ENCODE results near the gene TASOR. TPM values are rescaled to one million over a fixed set of nuclear protein-coding genes. Genes with fewer than 3 reads are reported as not detected.

The TASOR gene
- total and polyA plus RNA-seq, 4 donors = 20.1 to 124 (median 34.1) TPM

DNA sequence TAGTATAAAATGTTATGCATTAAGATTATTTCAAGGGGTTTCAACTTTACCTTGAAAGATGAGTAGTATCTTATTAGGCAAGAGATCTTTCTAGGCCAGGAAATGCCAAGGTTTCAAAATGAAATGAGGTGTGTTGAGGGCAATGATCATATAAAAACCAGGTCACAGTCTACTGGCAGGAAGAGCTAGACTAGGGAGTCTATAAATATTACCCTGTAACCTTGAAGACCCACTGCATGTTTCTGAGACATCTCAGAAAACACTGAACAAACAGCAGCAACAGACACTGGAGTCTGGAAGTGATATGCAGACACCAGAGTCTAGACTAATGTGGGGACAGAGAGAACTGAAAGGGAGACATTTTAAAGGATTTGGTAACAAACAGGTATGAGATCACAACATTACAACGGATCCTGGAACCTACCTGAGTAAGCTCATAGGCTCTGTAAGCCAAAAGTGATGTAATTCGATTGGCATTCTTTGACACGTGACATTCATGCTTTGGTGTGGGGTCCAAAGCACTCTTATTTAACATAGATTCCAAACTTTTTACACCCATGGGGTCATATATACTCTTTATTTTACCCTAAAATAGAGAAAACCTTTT lies 15.0 kb downstream of the TASOR start:
- ATAC-seq (ENCODE audit: insufficient read depth, low FRiP score) (no peak), DNase-seq (no peak)
- Histone ChIP-seq H3K27ac (ENCODE audit: low read depth in 1 of 2, low read length in 1 of 2) (no peak overlapping the region), H3K36me3 (ENCODE audit: control insufficient read depth in 4 of 4, insufficient read depth in 4 of 4, low read length in 4 of 4) (peaks cover 16 to 37% (median 19%) of the 10 kb centered on the region in 4 donors), H3K4me3 (no peak overlapping the region), H3K9ac (ENCODE audit: insufficient read depth in 1 of 2, low read length in 2 of 2) (no peak overlapping the region), H3K4me1 (ENCODE audit: control insufficient read depth in 5 of 5, insufficient read depth in 5 of 5, low read length in 5 of 5) (peaks cover 0 to 3% (median 0%) of the 10 kb centered on the region in 5 donors), H3K27me3 (ENCODE audit: control insufficient read depth in 3 of 3, insufficient read depth in 3 of 3, low read length in 2 of 3) (no peaks in the 10 kb centered on the region), H3K9me3 (ENCODE audit: control insufficient read depth in 4 of 4, insufficient read depth in 3 of 4, low read length in 3 of 4) (no peaks in the 10 kb centered on the region)
- WGBS, 2 donors = 84 to 89% methylated on average over 3 of the region's 3 CpGs
- TF ChIP-seq, protein P1, sequence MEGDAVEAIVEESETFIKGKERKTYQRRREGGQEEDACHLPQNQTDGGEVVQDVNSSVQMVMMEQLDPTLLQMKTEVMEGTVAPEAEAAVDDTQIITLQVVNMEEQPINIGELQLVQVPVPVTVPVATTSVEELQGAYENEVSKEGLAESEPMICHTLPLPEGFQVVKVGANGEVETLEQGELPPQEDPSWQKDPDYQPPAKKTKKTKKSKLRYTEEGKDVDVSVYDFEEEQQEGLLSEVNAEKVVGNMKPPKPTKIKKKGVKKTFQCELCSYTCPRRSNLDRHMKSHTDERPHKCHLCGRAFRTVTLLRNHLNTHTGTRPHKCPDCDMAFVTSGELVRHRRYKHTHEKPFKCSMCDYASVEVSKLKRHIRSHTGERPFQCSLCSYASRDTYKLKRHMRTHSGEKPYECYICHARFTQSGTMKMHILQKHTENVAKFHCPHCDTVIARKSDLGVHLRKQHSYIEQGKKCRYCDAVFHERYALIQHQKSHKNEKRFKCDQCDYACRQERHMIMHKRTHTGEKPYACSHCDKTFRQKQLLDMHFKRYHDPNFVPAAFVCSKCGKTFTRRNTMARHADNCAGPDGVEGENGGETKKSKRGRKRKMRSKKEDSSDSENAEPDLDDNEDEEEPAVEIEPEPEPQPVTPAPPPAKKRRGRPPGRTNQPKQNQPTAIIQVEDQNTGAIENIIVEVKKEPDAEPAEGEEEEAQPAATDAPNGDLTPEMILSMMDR (IDR thresholded peaks at IDR 0.05; ENCODE audit: control extremely low read depth, extremely low read depth) = no peak

DNA sequence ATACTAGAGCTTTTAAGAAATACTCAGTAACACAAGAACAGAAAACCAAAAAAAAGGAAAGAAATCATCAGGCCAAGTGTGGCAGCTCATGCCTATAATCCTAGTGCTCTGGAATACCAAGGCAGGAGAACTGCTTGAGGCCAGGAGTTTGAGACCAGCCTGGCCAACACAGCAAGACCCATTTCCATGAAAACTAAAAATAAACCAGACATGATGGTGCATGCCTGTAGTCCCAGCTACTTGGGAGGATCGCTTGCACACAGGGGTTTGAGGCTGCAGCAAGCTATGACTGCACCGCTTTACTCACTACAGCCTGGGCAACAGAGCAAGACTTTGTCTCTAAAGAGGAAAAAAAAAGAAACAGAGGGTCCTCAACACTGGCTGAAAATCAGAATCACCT lies 18.2 kb downstream of the TASOR start:
- DNase-seq (no peak), ATAC-seq (ENCODE audit: insufficient read depth, low FRiP score) (no peak)
- H3K9ac ChIP-seq (ENCODE audit: insufficient read depth in 1 of 2, low read length in 2 of 2) = no peak overlapping the region
- H3K27me3 ChIP-seq (ENCODE audit: control insufficient read depth in 3 of 3, insufficient read depth in 3 of 3, low read length in 2 of 3) = no peaks in the 10 kb centered on the region
- H3K36me3 ChIP-seq (ENCODE audit: control insufficient read depth in 4 of 4, insufficient read depth in 4 of 4, low read length in 4 of 4) = peaks cover 21 to 46% (median 23%) of the 10 kb centered on the region in 4 donors
- no peak overlapping the region for H3K4me3 ChIP-seq
- TF ChIP-seq, protein P1 (IDR thresholded peaks at IDR 0.05; ENCODE audit: control extremely low read depth, extremely low read depth) = no peak
- H3K4me1 ChIP-seq (ENCODE audit: control insufficient read depth in 5 of 5, insufficient read depth in 5 of 5, low read length in 5 of 5) = peaks cover 0 to 3% (median 0%) of the 10 kb centered on the region in 5 donors
- 98 to 100% methylated on average over 2 of the region's 2 CpGs for WGBS, 2 donors
- no peaks in the 10 kb centered on the region for H3K9me3 ChIP-seq (ENCODE audit: control insufficient read depth in 4 of 4, insufficient read depth in 3 of 4, low read length in 3 of 4)
- H3K27ac ChIP-seq (ENCODE audit: low read depth in 1 of 2, low read length in 1 of 2) = no peak overlapping the region

DNA sequence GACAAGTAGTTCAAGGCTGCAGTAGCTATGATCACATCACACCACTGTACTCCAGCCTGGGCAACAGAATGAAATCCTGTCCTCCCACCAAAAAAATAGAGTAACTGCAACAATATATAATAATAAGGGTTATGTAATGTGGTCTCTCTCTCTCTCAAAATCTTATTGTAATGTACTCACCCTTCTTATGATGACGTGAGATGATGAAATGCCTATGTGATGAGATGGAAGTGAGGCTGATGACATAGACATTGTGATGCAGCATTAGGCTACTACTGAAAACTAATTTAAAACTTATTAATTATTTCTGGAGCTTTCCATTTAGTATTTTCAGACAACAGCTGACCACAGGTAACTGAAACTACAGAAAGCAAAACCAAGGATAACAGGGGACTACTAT lies 27.4 kb downstream of the TASOR start:
- Histone ChIP-seq H3K9ac (ENCODE audit: insufficient read depth in 1 of 2, low read length in 2 of 2) (no peak overlapping the region), H3K36me3 (ENCODE audit: control insufficient read depth in 4 of 4, insufficient read depth in 4 of 4, low read length in 4 of 4) (peaks cover 17 to 37% (median 31%) of the 10 kb centered on the region in 4 donors), H3K9me3 (ENCODE audit: control insufficient read depth in 4 of 4, insufficient read depth in 3 of 4, low read length in 3 of 4) (peaks cover 0 to 2% (median 0%) of the 10 kb centered on the region in 4 donors), H3K4me1 (ENCODE audit: control insufficient read depth in 5 of 5, insufficient read depth in 5 of 5, low read length in 5 of 5) (no peaks in the 10 kb centered on the region), H3K27ac (ENCODE audit: low read depth in 1 of 2, low read length in 1 of 2) (no peak overlapping the region), H3K4me3 (no peak overlapping the region), H3K27me3 (ENCODE audit: control insufficient read depth in 3 of 3, insufficient read depth in 3 of 3, low read length in 2 of 3) (no peaks in the 10 kb centered on the region)
- TF ChIP-seq, protein P1 (IDR thresholded peaks at IDR 0.05; ENCODE audit: control extremely low read depth, extremely low read depth) = no peak
- ATAC-seq (ENCODE audit: insufficient read depth, low FRiP score) (no peak), DNase-seq (no peak)
- WGBS, 2 donors = 47 to 84% methylated on average over 1 of the region's 1 CpG

DNA sequence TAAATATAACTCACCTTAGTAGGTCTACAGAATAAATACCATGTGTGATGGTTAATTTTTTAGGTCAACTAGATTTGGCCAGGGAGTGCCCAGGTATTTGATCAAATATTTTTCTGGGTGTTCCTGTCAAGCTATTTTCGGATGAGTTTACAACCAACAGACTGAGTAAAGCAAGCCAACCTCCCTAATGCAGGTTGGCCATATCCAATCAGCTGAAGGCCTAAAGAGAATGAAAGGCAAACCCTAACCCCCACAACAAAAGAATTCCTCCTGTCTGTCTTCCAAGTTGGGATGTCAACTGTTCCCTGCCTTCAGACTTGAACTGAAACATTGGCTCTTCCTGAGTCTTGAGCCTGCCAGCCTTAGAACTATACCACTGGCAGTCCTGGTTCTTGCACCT lies 28.6 kb downstream of the TASOR start:
- 83 to 93% methylated on average over 1 of the region's 1 CpG for WGBS, 2 donors
- no peak for DNase-seq
- Histone ChIP-seq H3K4me1 (ENCODE audit: control insufficient read depth in 5 of 5, insufficient read depth in 5 of 5, low read length in 5 of 5) (peaks cover 0 to 6% (median 0%) of the 10 kb centered on the region in 5 donors), H3K36me3 (ENCODE audit: control insufficient read depth in 4 of 4, insufficient read depth in 4 of 4, low read length in 4 of 4) (peaks cover 15 to 35% (median 30%) of the 10 kb centered on the region in 4 donors), H3K9me3 (ENCODE audit: control insufficient read depth in 4 of 4, insufficient read depth in 3 of 4, low read length in 3 of 4) (peaks cover 0 to 2% (median 0%) of the 10 kb centered on the region in 4 donors), H3K9ac (ENCODE audit: insufficient read depth in 1 of 2, low read length in 2 of 2) (no peak overlapping the region), H3K4me3 (no peak overlapping the region), H3K27me3 (ENCODE audit: control insufficient read depth in 3 of 3, insufficient read depth in 3 of 3, low read length in 2 of 3) (no peaks in the 10 kb centered on the region), H3K27ac (ENCODE audit: low read depth in 1 of 2, low read length in 1 of 2) (no peak overlapping the region)
- ATAC-seq (ENCODE audit: insufficient read depth, low FRiP score) = no peak
- TF ChIP-seq, protein P1 (IDR thresholded peaks at IDR 0.05; ENCODE audit: control extremely low read depth, extremely low read depth) = no peak
